NCI-H1105 treated with DMSO at 0.1 percent for 48 hours (cell line): ENCODE data around the gene CGB3.
"Not testable (repeated sequence)": the region's sequence is repeated elsewhere in the genome, so short reads cannot be mapped to it uniquely, and the experiment has no call there.

Experiments
- DNase-seq: peaks from one replicate; lab custom pipeline; 2025; lab: John Stamatoyannopoulos, UW

The CGB3 gene

DNA sequence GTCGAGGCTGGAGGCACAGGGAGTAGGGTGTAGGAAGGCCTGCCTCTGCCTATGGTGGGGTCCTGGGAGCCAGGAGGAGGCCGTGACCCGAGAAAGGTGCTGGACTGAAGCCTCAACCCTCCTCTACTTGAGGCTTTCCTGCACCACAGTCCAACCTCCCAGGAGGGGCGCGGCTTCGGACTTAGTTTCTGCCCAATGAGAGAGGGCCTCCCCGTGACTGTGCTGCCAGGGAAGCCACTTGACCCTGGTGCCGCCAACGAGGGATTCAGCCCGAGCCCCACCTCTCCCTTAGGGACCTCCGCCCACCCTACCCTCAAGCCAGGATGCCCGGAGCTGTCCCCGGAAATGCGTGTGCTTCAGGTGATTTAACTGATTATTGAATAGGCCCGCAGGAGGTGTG lies at the start of gene CGB3:
TSS of gene CGB3 (minus strand) at position 101 of the 400 bp plus-strand sequence. CDS start 362 bp downstream, outside the sequence.
- not testable (repeated sequence) for DNase-seq

DNA sequence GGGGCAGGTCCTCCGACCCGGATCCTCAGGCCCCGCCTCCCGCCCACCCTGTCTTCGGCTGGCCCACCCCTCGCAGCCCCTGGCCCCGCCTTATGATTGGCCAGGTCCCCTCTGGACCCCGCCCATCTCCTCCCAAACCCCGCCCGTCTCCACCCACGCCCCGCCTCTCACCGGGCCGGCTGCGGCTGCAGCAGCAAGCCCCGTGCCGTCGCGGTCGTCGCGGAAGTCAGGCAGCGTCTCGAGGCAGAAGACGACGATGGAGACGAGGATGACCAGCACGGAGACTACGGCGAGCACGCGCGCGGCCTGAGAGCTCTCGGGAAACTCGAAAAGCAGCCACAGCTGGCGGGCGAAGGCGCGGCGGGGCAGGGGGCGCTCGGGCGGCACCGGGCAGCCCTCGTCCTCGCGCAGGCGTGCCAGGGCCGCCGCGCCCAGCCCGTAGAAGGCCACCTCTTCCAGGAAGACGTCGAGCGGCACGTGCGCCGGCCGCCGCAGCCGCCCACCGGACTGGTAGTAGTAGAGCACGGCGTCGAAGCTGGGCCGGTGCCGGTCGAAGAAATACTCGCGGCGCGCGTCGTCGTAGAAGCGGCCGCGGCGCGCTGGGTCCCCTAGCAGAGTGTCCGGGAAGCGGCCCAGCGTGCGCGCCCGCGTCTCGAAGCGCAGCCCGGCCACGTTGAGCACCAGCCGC lies 47.9 kb upstream of the CGB3 start:
- DNase-seq: no peak

DNA sequence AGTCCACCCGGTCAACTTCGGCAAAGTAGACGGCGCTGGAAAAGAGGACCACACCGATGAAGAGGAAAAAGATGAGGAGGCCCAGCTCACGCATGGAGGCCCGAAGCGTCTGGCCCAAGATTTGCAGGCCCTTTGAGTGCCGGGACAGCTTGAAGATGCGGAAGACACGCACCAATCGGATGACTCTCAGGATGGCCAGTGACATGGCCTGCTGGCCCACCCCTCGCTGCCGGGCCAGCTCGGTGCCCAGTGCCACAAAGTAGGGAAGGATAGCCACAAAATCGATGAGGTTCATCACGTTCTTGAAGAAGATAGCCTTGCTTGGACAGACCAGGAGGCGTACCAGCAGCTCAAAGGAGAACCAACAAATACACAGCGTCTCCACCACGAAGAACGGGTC lies 46.3 kb upstream of the CGB3 start:
- no peak for DNase-seq

DNA sequence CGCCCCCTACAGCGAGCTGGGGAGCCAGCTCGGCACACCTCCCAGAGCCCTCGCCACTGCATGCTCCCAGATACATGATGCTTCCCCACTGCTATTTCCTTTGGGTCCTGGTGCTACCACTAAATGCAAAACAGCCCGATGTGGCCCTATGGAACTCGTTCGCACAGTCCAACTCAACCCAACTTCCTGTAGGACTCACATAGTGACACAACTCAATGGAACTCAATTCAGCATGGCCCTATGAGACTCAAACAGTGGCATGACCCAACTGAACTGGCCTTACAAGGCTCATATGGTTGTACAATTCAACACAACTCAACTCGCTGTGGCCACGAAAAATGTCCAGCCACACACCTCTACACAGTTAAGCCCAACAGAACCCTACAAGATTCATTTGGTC lies 44.9 kb upstream of the CGB3 start:
- DNase-seq: no peak

DNA sequence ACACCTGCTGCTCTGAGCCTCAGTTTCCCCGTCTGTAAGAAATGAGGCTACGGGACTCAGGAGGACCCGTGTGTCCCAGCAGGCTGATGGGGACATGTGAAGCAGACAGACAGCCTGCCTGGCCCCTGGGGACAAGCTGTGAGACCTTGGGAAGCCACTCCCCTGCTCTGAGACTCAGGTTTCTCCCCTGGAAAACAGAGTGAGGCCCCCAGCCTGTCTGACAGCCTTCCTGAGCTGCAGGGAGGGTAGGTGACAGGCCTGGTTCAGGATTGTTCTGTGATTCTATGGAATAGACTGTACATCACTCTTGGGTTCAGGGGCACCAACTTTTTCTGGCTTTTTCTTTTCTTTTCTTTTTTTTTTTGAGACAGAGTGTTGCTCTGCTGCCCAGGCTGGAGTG lies 43.4 kb upstream of the CGB3 start:
- no peak for DNase-seq

DNA sequence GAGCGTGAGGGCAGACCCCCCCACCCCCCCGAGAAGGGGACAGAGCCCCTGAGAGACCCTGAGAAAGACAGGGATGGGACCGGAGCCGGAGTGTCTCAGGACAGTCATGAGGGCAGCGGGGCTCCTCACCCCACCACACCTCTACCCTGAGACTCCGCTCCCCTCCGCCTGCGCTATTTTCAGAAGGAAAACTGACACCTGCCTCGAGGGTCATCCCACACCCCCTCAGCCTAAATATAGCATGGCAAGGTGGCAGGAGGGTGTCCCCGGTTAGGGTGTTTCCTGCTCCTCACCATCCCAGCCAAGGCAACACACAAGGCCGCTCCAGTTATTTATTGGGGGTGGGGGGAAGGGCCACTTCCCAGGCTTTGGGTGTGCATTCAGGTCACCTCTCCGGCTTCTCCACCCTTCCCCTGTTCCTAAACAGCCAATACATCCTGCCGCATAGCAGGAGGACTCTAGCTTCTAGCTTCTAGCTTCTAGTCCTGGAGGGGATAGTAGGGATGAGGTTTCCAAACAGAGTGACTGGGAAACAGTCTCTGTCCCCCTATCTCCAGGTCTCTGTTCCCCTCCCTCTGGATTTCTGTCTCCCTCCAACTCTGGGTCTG lies 41.9 kb upstream of the CGB3 start:
- no peak for DNase-seq

DNA sequence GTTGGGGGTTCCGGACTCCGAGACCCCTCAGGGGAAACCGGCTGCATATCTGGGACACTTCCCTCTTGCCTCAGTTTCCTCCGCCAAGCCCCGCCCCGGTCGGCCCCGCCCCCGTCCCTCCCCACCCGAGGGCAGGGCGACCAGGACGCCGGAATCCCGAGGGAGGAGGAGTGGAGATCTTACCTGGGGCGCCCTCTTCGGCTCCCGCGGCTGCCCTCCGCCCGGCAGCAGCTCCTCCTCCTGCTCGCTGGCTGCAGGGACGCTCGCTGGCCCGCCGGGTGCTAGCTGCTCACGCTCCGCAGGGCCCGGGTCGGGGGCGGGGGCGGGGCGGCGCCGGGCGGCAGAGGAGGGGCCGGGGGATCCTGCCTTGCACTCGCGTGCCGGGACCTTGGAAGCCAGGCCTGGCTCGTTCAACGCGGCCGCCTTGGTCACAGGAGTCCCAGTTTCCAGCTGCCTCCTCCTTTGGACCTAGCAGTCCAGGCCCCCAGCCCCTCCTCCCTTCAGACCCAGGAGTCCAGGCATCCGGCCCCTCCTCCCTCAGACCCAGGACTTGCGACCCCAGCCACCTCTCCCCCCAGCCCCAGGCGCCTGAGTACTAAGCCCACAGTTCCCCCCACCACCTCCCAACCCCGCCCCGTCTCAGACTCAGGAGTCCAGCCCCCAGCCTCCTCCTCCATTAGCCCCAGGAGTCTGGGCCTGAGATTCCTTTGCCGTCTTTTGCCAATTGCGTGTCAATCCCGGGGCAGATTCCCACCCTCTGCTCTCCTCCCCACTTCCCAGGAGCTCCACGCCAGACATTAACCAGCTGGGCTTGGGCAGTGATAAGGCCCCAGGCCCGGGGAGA lies 40.9 kb upstream of the CGB3 start, which contains the start of gene NTF4:
TSS of gene NTF4 (minus strand) at position 51 of the 844 bp plus-strand sequence. CDS start 2,821 bp downstream, outside the sequence.
- no peak for DNase-seq

DNA sequence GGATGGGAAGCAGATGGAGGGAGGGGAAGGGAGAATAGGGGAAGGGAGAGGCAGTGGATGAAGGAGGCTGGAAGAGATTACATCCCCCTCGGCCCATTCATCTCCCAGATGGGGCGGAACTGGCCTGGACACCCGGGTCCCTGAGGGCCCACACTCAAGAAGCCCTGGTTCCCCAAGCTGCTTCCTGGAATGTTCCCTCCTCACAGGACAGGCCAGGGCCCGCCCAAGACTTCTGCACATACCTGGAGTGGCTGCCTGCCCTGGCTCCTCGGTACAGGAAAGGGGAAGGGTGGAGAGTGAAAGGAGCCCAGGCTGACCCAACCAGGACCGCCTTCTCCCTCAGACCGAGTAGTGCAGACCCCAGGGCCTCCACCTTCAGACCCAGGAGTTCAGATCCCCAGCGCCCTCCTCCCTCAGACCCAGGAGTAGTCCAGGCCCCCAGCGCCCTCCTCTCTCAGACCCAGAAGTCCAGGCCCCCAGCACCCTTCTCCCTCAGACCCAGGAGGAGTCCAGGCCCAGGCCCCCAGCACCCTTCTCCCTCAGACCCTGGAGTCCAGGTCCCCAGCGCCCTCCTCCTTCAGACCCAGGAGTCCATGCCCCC lies 40.0 kb upstream of the CGB3 start:
- no peak for DNase-seq

DNA sequence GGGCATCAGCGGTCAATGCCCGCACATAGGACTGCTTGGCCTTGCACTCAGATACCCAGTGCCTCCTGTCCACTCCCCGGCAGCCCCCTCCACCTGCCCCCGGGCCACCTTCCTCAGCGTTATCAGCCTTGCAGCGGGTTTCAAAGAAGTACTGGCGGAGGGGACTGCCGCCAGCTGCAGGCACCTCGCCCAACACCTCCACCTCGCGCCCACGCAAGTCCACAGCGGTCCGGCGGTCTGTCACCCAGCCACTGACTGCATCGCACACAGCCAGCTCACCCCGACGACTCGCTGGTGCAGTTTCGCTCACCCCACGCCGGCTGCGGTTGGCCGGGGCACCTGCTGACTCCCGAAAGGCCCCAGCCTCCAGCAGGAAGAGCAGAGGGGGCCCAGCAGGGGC lies 37.3 kb upstream of the CGB3 start:
- DNase-seq: no peak

DNA sequence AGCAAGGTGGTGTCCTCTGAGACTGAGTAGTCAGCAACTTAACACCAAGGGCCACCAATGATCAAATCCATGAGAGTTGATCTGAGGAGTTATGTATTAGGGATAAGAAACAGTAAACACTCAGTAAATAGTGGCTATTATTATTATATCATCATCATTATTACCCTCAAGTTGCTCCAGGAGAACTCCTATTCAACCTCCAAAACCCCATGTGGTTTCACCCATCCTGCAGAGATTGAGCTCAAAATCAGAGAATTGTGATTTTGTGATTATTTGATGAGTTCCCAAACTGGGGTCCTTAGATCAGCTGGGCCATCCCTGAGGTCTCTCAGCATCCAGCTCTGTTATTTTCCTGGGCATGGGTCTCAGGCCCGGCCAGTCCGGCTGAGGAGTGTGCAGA lies 36.9 kb upstream of the CGB3 start:
- no peak for DNase-seq

DNA sequence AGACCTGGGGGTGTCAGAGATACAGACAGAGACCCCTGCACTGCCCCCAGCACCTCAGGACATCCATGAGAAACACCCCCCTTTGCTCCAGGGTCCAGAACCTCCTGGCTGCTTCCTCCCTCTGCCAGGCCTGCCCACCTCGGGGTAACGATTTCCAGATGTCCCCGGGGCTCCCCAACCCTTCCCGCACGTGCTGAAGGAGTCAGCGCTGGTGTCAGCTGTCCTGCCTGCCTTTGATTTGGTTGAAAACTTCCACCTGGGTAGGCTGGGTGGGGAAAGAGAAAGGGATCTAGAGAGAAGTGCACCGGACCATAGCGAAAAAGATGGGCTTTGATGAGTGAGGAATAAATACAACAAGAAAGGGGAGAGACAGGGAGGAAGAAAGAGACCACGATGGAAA lies 34.9 kb upstream of the CGB3 start:
- no peak for DNase-seq

DNA sequence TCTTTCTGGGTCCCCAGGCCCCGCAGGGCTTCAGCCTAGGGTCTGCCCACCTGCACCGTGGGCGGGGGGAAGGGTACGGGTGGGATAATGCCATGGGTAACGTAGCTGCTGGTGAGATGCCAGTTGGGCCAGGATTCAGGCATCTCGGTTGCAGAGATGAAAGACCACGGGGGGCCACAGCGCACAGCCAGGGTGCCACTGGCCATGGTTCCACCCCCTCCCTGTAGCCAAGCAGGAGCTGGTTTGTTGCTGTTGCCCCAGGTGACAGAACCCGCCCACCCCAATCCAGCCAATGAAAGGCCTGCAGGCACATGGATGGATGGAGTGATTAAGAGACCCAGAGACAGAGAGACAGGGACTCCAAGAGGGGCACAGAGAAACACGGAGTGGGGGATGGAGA lies 34.4 kb upstream of the CGB3 start:
- no peak for DNase-seq

DNA sequence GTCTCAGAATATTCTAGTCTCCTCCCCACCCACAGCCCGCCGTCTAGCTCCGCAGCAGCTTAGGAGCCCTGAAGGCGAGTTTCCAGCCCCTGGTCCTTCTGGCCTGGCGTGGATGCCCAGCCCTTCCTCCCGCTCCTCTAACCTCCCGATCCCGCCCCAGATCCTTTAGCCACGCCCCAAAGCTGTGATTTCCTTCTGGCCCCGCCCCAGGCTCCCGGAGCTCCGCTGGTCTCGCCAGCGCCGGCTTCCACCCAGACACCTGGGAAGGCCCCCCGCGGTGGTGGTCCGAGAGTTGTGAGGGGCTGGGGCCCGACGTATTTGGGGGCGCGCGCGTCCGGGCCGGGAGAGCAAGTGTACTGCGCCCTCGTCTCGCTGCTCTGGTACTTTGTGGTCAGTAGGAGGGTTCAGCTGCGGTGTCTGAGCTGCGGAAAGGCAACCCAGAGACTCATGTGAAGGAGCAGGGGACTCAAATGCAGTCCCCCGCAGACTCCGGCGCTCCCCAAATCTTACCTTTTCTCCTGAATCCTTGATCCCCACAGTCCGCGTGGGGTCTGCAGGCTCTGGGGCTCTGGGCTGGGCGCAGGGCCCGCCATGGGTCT lies 33.6 kb upstream of the CGB3 start, which contains the start of gene CGB7:
TSS of gene CGB7 (minus strand) at position 114 of the 599 bp plus-strand sequence. CDS start 2,374 bp downstream, outside the sequence.
- peak; percentile 37 for DNase-seq

DNA sequence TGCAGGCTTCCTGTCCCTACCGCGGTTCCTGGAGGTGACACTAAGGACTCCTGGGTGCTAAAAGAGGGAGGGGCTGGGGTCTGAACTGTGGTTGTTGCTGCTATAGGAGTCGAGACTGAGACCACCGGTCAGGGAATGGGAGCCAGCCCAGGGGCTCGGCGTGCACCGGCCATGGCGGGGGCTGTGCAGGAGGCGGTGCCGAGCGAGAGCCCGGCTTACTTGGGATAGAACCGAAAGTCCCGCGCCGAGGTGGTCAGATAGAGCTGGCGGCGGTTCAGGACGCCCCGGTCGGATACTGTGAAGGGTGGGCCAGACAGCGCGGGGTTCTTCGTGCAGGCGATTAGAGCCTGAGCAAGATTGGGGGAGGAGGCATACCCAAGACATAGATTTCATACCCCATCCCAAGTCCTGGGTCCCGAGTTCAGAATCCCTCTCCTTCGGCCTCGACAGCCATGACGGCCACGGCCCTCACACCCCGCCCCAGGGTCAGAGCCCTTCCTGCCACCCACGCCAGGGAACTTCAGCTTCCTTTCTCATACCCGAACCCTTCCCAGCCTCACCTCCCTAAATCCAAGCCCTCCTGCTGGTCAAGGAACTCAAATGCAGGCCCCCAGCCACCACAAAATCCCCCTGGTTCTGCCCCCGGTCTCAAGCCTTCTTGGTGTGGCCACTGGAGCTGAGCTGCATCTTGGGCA lies 32.9 kb upstream of the CGB3 start:
- not testable (repeated sequence) for DNase-seq

DNA sequence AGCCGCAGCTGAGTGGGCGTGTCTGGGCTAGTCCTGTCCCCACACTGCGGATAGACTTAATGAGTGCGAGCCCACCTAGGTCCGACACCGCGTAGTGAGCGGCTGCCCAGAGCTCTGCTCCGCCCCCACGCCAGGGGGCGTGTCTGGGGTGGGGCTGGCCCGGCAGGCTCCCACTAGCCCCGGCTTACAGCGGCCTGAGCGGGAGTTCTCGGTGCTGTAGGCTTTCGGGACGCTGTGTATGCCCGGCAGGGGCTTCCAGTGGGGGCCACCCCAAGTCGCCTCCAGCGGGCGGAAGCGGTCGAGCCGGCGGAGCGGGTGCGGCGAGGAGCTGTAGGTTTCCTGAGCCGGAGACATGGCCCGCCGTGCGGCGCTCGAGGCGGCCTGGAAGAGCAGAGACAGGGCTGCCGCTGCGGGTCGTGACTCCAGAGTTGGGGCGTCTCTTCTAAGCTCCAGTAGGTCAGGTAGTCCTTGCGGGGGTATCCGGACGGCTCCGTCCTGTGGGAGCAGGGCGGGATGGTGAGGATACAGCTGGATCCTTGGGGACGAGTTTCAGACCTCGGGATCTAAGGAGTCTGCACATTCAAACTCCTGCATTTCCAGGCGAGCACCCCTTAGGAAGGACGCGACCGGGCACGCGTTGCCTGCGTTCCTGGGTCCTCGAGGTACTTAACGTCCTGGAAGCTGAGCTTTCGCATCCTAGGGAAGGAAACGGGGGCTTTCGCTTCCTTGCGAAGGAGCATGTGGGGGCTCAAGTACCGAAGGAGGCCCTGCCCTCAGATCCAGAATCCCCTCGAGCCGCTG lies 32.2 kb upstream of the CGB3 start:
- peak; percentile 44 for DNase-seq

DNA sequence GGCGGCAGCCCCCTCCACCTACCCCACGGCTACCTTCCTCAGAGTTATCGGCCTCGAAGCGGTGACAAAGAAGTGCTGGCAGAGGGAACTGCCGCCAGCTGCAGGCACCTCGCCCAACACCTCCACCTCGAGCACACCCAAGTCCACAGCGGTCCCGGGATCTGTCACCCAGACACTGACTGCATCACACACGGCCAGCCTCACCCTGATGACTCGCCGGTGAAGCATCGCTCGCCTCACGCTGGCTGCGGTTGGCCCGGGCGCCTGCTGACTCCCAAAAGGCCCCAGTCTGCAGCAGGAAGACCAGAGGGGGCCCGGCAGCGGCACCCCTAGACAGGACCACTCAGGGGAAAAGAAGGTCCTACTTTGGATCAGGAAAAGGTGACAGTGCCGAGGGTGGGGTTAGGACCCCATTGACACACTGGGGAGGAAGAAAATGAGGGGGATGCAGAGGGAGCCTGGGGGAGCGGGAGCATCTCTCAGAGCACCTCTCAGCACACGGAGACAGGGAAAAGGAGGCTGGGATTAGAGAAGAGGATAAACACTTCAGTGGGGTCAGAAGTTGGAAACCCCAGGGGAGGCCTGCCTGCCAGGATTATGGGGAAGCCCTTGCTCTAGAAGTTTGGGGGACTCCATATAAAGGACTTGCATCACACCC lies 26.4 kb upstream of the CGB3 start:
- not testable (repeated sequence) for DNase-seq

DNA sequence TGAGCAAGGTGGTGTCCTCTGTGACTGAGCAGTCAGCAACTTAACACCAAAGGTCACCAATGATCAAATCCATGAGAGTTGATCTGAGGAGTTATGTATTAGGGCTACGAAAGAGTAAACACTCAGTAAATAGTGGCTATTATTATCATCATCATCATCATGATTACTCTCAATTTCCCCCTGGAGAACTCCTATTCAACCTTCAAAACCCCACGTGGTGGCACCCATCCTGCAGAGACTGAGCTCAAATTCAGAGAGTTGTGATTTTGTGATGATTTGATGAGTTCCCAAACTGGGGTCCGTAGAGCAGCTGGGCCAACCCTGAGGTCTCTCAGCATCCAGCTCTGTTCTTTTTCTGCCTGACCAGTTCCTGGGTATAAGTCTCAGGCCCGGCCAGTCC lies 25.7 kb upstream of the CGB3 start:
- DNase-seq: not testable (repeated sequence)

DNA sequence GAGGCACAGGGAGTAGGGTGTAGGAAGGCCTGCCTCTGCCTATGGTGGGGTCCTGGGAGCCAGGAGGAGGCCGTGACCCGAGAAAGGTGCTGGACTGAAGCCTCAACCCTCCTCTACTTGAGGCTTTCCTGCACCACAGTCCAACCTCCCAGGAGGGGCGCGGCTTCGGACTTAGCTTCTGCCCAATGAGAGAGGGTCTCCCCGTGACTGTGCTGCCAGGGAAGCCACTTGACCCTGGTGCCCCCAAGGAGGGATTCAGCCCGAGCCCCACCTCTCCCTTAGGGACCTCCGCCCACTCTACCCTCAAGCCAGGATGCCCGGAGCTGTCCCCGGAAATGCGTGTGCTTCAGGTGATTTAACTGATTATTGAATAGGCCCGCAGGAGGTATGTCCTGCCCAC lies 24.9 kb upstream of the CGB3 start, which contains the start of gene CGB8:
TSS of gene CGB8 (minus strand) at position 101 of the 400 bp plus-strand sequence. CDS start 372 bp downstream, outside the sequence.
- not testable (repeated sequence) for DNase-seq

DNA sequence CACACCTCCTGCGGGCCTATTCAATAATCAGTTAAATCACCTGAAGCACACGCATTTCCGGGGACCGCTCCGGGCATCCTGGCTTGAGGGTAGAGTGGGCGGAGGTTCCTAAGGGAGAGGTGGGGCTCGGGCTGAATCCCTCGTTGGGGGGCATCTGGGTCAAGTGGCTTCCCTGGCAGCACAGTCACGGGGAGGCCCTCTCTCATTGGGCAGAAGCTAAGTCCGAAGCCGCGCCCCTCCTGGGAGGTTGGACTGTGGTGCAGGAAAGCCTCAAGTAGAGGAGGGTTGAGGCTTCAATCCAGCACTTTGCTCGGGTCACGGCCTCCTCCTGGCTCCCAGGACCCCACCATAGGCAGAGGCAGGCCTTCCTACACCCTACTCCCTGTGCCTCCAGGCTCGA lies 19.4 kb upstream of the CGB3 start, which contains the start of gene CGB5:
TSS of gene CGB5 (plus strand) at position 301 of the 400 bp plus-strand sequence. CDS start 362 bp downstream, outside the sequence.
- DNase-seq: not testable (repeated sequence)
